Ovary (tissue), 3 donors: ENCODE data around the gene TTLL11.

ENCODE experiments used
- CTCF ChIP-seq, 3 donors: fragments of 450-650 bp in 2 of 3; fragments of 200-600 bp in 1 of 3; IDR thresholded peaks; one replicate each; pipeline versions ENCODE4 v1.5.1 to v1.8.0; 2016 to 2022; ENCODE audit warnings: antibody characterized with exemption in 3 of 3, mild to moderate bottlenecking in 1 of 3
- EP300 ChIP-seq: sonication (generic); formaldehyde crosslinking; IDR thresholded peaks from one replicate; pipeline ENCODE4 v1.6.1; 2017; ENCODE audit warnings: antibody characterized with exemption
- POLR2A ChIP-seq: fragments of 450-650 bp; IDR thresholded peaks from one replicate; pipeline ENCODE4 v1.6.1; 2017; ENCODE audit warnings: antibody characterized with exemption, mild to moderate bottlenecking, moderate library complexity
- donor health status: DM: no; HTN: no; CAD: no.

- TF ChIP-seq CTCF (IDR thresholded peaks at IDR 0.05) (no peak), POLR2A (no peak), EP300 (no peak)
Measured at GRCh38 chr9:121841771-121842611, 251.1 kb downstream of the TTLL11 start.
